Kidney epithelial cell (primary cell): ENCODE measurements around the gene PPIP5K2. TPM values are rescaled to one million over a fixed set of nuclear protein-coding genes. Genes with fewer than 3 reads are reported as not detected.
"Not testable (repeated sequence)": the region's sequence is repeated elsewhere in the genome, so short reads cannot be mapped to it uniquely, and the experiment has no call there.

Experiments used
- DNase-seq: peaks from one replicate; pipeline ENCODE4 v3.0.0-alpha.2; 2010; ENCODE audit warnings: low read depth
- H3K27me3 ChIP-seq: 2 replicates; pipeline ENCODE4 v1.6.0; 2011; ENCODE audit warnings: low read length; ENCODE audit not compliant: control insufficient read depth, insufficient read depth
- H3K36me3 ChIP-seq: 2 replicates; pipeline ENCODE4 v1.5.1; 2011; ENCODE audit warnings: low read length; ENCODE audit not compliant: control insufficient read depth, insufficient read depth
- H3K4me3 ChIP-seq: 2 replicates; pipeline ENCODE4 v1.5.1; 2011; ENCODE audit warnings: low read depth, mild to moderate bottlenecking, control low read depth, low read length
- total RNA-seq: library from RNA; depleted of rRNA; stranded (reverse); fragments of >200 nt; gene quantifications from 2 replicates; pipeline ENCODE4 v1.2.3, GENCODE V29; 2015
- TF ChIP-seq, protein P1 (sequence below): IDR thresholded peaks from 2 replicates; pipeline ENCODE4 v1.5.1; 2011; ENCODE audit warnings: mild to moderate bottlenecking, moderate library complexity, low read length, control low read depth, inconsistent platforms; ENCODE audit not compliant: insufficient read depth, poor library complexity, severe bottlenecking

The PPIP5K2 gene
- 30.6 and 49.9 TPM in 2 replicates for total RNA-seq

DNA sequence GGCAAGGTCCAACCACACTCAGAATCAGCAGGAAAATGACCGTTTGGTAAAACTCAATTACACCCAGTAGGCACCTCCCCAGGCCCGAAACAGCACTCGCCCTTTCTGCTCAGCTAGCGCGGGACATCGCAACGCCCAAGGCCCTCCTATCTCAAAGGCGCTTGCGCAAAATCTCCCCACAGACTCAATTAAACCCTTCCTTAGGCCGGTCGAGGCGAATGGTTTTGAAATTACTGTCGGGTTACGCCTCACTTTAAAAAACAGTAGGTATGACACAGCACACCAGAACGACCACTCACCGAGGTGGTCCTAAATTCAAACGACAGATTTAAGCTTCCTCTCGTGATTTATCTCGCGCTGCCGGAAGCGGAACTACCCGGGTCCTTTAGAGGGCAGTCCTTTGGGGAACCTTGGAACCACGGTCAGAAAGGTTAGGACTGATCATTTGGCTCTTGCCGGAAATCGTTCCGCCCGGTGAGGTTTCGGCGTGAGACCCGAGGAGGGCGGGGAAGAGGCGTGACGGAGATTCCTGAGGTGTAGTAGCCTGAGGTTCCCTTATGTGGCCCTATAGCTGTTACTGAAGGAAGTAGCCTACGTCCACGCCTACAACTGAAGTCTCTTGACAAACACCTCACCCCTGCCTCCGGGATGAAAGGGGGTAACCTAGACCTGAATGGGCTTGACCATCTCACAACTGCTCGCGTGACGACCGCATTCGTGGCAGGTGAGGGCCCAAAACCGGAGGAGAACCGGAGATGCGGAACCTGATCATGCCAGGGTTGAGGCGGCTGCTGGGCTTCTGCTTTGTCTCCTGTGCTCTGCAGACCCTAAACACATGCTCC is at the start of gene PPIP5K2, which contains the start of gene GIN1:
Gene PPIP5K2, plus strand, starts transcription at position 537 of the 842 bp plus-strand sequence. CDS start 9,289 bp downstream, outside the sequence.
Gene GIN1, minus strand, starts transcription at position 374 of the 842 bp plus-strand sequence. CDS start 11,431 bp downstream, outside the sequence.
- DNase-seq = peak; percentile 91
- Histone ChIP-seq H3K27me3 (no peaks in the 10 kb centered on the region), H3K36me3 (no peaks in the 10 kb centered on the region), H3K4me3 (peak within 1 kb of the TSS; percentile 59)
- TF ChIP-seq, protein P1, sequence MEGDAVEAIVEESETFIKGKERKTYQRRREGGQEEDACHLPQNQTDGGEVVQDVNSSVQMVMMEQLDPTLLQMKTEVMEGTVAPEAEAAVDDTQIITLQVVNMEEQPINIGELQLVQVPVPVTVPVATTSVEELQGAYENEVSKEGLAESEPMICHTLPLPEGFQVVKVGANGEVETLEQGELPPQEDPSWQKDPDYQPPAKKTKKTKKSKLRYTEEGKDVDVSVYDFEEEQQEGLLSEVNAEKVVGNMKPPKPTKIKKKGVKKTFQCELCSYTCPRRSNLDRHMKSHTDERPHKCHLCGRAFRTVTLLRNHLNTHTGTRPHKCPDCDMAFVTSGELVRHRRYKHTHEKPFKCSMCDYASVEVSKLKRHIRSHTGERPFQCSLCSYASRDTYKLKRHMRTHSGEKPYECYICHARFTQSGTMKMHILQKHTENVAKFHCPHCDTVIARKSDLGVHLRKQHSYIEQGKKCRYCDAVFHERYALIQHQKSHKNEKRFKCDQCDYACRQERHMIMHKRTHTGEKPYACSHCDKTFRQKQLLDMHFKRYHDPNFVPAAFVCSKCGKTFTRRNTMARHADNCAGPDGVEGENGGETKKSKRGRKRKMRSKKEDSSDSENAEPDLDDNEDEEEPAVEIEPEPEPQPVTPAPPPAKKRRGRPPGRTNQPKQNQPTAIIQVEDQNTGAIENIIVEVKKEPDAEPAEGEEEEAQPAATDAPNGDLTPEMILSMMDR = no peak

DNA sequence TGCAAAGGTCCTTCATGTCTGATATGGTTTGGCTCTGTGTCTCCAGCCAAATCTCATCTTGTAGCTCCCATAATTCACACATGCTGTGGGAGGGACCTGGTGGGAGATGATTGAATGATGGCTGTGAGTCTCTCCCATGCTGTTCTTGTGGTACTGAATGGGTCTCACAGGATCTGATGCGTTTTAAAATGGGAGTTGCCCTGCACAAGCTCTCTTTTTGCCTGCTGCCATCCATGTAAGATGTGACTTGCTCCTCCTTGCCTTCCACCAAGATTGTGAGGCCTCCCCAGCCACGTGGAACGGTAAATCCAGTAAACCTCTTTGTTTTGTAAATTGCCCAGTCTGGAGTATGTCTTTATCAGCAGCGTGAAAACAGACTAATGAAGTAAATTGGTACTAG is 46.6 kb upstream of the PPIP5K2 start:
- H3K27me3 ChIP-seq, DNase-seq, H3K4me3 ChIP-seq, H3K36me3 ChIP-seq: not testable (repeated sequence)

DNA sequence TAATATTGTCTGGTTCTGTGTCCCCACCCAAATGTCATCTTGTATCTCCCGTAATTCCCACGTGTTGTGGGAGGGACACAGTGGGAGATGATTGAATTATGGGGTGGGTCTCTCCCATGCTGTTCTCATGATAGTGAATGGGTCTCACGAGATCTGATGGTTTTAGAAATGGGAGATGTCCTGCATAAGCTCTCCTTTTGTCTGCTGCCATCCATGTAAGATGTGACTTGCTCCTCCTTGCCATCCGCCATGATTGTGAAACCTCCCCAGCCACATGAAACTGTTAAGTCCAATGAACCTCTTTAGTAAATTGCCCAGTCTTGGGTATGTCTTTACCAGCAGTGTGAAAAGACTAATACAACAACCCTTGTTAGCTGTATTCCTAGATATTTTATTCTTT is 44.7 kb upstream of the PPIP5K2 start:
- no peaks in the 10 kb centered on the region for H3K36me3 ChIP-seq
- H3K4me3 ChIP-seq = no peak overlapping the region
- no peaks in the 10 kb centered on the region for H3K27me3 ChIP-seq
- TF ChIP-seq, protein P1 = no peak
- DNase-seq = no peak

- H3K27me3 ChIP-seq = no peaks in the 10 kb centered on the region
- no peaks in the 10 kb centered on the region for H3K36me3 ChIP-seq
- no peak for DNase-seq
- TF ChIP-seq, protein P1 = no peak
- H3K4me3 ChIP-seq = no peak overlapping the region
These were observed 40.3 kb upstream of the PPIP5K2 start for GRCh38 chr5:103079796-103080195.

DNA sequence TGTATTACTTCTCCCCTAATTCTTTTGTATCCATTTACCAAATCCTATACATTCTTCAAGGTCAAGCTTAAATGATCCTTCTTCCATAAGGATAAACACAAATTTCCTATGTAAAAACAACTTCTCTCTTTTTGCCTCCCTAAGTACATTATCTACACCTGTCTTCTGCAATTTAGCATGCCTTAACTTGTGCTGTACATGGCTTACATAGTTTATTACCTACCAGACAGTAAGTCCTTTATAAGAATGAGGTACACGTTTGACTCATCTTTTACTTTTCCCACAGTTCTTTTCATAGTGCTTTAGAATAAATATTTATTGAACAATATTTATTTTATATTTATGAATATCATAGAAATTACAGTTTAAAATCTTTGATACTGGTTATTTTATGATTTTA is 33.6 kb upstream of the PPIP5K2 start:
- TF ChIP-seq, protein P1 = no peak
- H3K27me3 ChIP-seq = no peaks in the 10 kb centered on the region
- DNase-seq = no peak

DNA sequence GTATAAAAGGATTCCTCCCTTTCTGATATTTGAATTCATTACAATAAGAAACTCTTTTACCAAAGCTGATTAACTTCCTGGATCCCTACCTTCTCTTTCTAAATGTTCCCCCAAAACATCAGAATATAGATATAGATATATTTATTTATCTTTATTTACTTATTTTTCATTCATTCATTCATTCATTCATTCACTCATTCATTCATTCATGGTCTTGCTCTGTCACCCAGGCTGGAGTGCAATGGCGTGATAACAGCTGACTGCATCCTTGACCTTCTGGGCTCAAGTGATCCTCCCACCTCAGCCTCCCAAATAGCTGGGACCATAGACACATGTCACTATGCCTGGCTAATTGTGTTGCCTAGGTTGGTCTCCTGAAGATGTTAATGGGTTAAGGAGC is 30.8 kb upstream of the PPIP5K2 start:
- H3K36me3 ChIP-seq = no peaks in the 10 kb centered on the region

More for the DNA sequence above, 33.6 kb upstream of the PPIP5K2 start:
- Histone ChIP-seq H3K4me3 (no peak overlapping the region), H3K36me3 (no peaks in the 10 kb centered on the region)

More for the DNA sequence above, 30.8 kb upstream of the PPIP5K2 start:
- Histone ChIP-seq H3K27me3 (no peaks in the 10 kb centered on the region), H3K4me3 (no peak overlapping the region)
- TF ChIP-seq, protein P1 = no peak
- no peak for DNase-seq
